SK-N-SH treated with all-trans-retinoic acid at 6 μM for 48 hours (cell line): ENCODE results near the gene NAA15.
A peak's percentile ranks its signal among the peaks of the same experiment; 100 is the strongest.

Experiments used
- ARNTL ChIP-seq: fragments of 450-650 bp; formaldehyde crosslinking; IDR thresholded peaks from 2 replicates; pipeline ENCODE4 v1.5.0; 2020; ENCODE audit warnings: low read depth, mild to moderate bottlenecking, moderate library complexity, borderline replicate concordance
- CREB5 ChIP-seq: fragments of 250-450 bp; sonication (Bioruptor Pico); IDR thresholded peaks from 2 replicates; pipeline ENCODE4 v1.5.1; 2020; ENCODE audit warnings: low read depth, mild to moderate bottlenecking, moderate library complexity
- CSDC2 ChIP-seq: fragments of 250-450 bp; sonication (Bioruptor Pico); IDR thresholded peaks from 2 replicates; pipeline ENCODE4 v1.5.0; 2020; ENCODE audit warnings: mild to moderate bottlenecking, moderate library complexity
- GLIS3 ChIP-seq: fragments of 250-450 bp; sonication (Bioruptor Pico); IDR thresholded peaks from 2 replicates; pipeline ENCODE4 v1.5.0; 2020; ENCODE audit warnings: mild to moderate bottlenecking, moderate library complexity
- PATZ1 ChIP-seq: fragments of 250-450 bp; sonication (Bioruptor Pico); IDR thresholded peaks from 2 replicates; pipeline ENCODE4 v1.8.0; 2020; ENCODE audit warnings: mild to moderate bottlenecking, moderate library complexity, borderline replicate concordance
- POU6F1 ChIP-seq: fragments of 250-450 bp; sonication (Bioruptor Pico); IDR thresholded peaks from 2 replicates; pipeline ENCODE4 v1.8.0; 2021; ENCODE audit warnings: low read depth, mild to moderate bottlenecking, moderate library complexity, borderline replicate concordance
- RARB ChIP-seq: fragments of 250-450 bp; sonication (Bioruptor Pico); IDR thresholded peaks from 2 replicates; pipeline ENCODE4 v1.8.0; 2021; ENCODE audit warnings: mild to moderate bottlenecking, moderate library complexity
- TOX ChIP-seq: fragments of 250-450 bp; sonication (Bioruptor Pico); IDR thresholded peaks from 2 replicates; pipeline ENCODE4 v1.8.0; 2021; ENCODE audit warnings: mild to moderate bottlenecking, moderate library complexity, borderline replicate concordance
- ZFP3 ChIP-seq: fragments of 250-450 bp; sonication (Bioruptor Pico); IDR thresholded peaks from 2 replicates; pipeline ENCODE4 v1.5.0; 2020; ENCODE audit warnings: mild to moderate bottlenecking, moderate library complexity
- ZNF565 ChIP-seq: fragments of 450-650 bp; formaldehyde crosslinking; conservative IDR thresholded peaks from 2 replicates; pipeline ENCODE4 v1.5.0; 2020; ENCODE audit warnings: low read depth, mild to moderate bottlenecking, moderate library complexity

GRCh38 chr4:139275281-139275735, 26.0 kb upstream of the NAA15 start:
- TF ChIP-seq ARNTL (CRISPR knock-in tag) = no peak
- no peak for TF ChIP-seq ZNF565 (CRISPR knock-in tag)
- TF ChIP-seq POU6F1 (CRISPR knock-in tag) = peak; percentile 89; the same call in 1 of the 2 replicates
- TF ChIP-seq GLIS3 = no peak
- TF ChIP-seq CSDC2 = no peak
- TF ChIP-seq TOX = peak; percentile 74; the same call in 1 of the 2 replicates
- TF ChIP-seq RARB (CRISPR knock-in tag) = no peak
- TF ChIP-seq CREB5 (CRISPR knock-in tag) = peak; percentile 74
- TF ChIP-seq PATZ1 = peak; percentile 61; the same call in 1 of the 2 replicates
- no peak for TF ChIP-seq ZFP3
